WTC11 (cell line): Measurements from ENCODE around the gene OSBPL10. TPM values are rescaled to one million over a fixed set of nuclear protein-coding genes. Genes with fewer than 3 reads are reported as not detected.

ENCODE experiments used
- ATAC-seq: fragments of 200-7000 bp; cut with Tn5 transposase; 2 replicates; pipeline ENCODE4 v1.10.0; 2021; ENCODE audit warnings: mild to moderate bottlenecking, moderate library complexity
- CTCF ChIA-PET: fragments of 300-600 bp; sonication (Branson Sonifier 250); formaldehyde crosslinking; loops from one replicate; lab custom pipeline; 2021; ENCODE audit warnings: antibody characterized with exemption; lab: Charles Lee
- POLR2A ChIA-PET: fragments of 350-600 bp; sonication (Branson Sonifier 250); formaldehyde crosslinking; loops from one replicate; lab custom pipeline; 2021; ENCODE audit warnings: antibody characterized with exemption; lab: Charles Lee
- DNase-seq: peaks from one replicate; pipeline ENCODE4 v3.0.0; 2021; ENCODE audit warnings: low spot score
- H3K27ac Mint-ChIP-seq: 2 replicates; pipeline ENCODE4 v1.8.0; 2021; ENCODE audit warnings: mixed read lengths
- H3K27me3 Mint-ChIP-seq: 2 replicates; pipeline ENCODE4 v1.8.0; 2021; ENCODE audit warnings: low read depth, mild to moderate bottlenecking, moderate library complexity, mixed read lengths
- H3K36me3 Mint-ChIP-seq: 2 replicates; pipeline ENCODE4 v1.8.0; 2021; ENCODE audit warnings: mixed read lengths
- H3K4me1 Mint-ChIP-seq: 2 replicates; pipeline ENCODE4 v1.8.0; 2022; ENCODE audit warnings: mixed read lengths
- H3K4me3 Mint-ChIP-seq: 2 replicates; pipeline ENCODE4 v1.8.0; 2021; ENCODE audit warnings: mild to moderate bottlenecking, moderate library complexity, mixed read lengths
- H3K9me3 Mint-ChIP-seq: 2 replicates; pipeline ENCODE4 v1.8.0; 2021; ENCODE audit warnings: mixed read lengths
- AR ChIP-seq: fragments of 250-450 bp; sonication (Bioruptor Pico); IDR thresholded peaks from 2 replicates; pipeline ENCODE4 v1.9.0; 2021; ENCODE audit warnings: mild to moderate bottlenecking
- ARID4B ChIP-seq: sonication (generic); formaldehyde crosslinking; IDR thresholded peaks from 2 replicates; pipeline ENCODE4 v1.8.0; 2023; ENCODE audit warnings: missing genetic modification reagents, mild to moderate bottlenecking, borderline replicate concordance
- ATF1 ChIP-seq: sonication (generic); formaldehyde crosslinking; IDR thresholded peaks from 2 replicates; pipeline ENCODE4 v1.8.1; 2023; ENCODE audit warnings: mild to moderate bottlenecking, moderate library complexity, missing genetic modification reagents
- CREM ChIP-seq: sonication (generic); formaldehyde crosslinking; IDR thresholded peaks from 2 replicates; pipeline ENCODE4 v1.8.1; 2022; ENCODE audit warnings: mild to moderate bottlenecking, missing genetic modification reagents, moderate library complexity
- FOXP4 ChIP-seq: sonication (generic); formaldehyde crosslinking; IDR thresholded peaks from 2 replicates; pipeline ENCODE4 v1.8.0; 2022; ENCODE audit warnings: mild to moderate bottlenecking, missing genetic modification reagents
- KAT7 ChIP-seq: sonication (generic); formaldehyde crosslinking; IDR thresholded peaks from 2 replicates; pipeline ENCODE4 v1.8.1; 2023; ENCODE audit warnings: missing genetic modification reagents, mild to moderate bottlenecking, borderline replicate concordance
- PRRX2 ChIP-seq: fragments of 250-450 bp; sonication (Bioruptor Pico); IDR thresholded peaks from 2 replicates; pipeline ENCODE4 v1.8.0; 2021; ENCODE audit warnings: mild to moderate bottlenecking
- RORB ChIP-seq: fragments of 250-450 bp; sonication (Bioruptor Pico); IDR thresholded peaks from 2 replicates; pipeline ENCODE4 v1.9.0; 2021; ENCODE audit warnings: mild to moderate bottlenecking
- SOX15 ChIP-seq: fragments of 250-450 bp; sonication (Bioruptor Pico); IDR thresholded peaks from 2 replicates; pipeline ENCODE4 v1.9.0; 2021; ENCODE audit warnings: mild to moderate bottlenecking
- SP1 ChIP-seq: sonication (generic); formaldehyde crosslinking; conservative IDR thresholded peaks from 2 replicates; pipeline ENCODE4 v1.8.1; 2022; ENCODE audit warnings: missing genetic modification reagents
- TCF7 ChIP-seq: sonication (generic); formaldehyde crosslinking; IDR thresholded peaks from 2 replicates; pipeline ENCODE4 v1.8.0; 2022; ENCODE audit warnings: mild to moderate bottlenecking, low read depth, missing genetic modification reagents, moderate library complexity
- TEAD4 ChIP-seq: sonication (generic); formaldehyde crosslinking; IDR thresholded peaks from 2 replicates; pipeline ENCODE4 v1.8.0; 2022; ENCODE audit warnings: mild to moderate bottlenecking, missing genetic modification reagents
- ZSCAN18 ChIP-seq: fragments of 250-450 bp; sonication (Bioruptor Pico); IDR thresholded peaks from 2 replicates; pipeline ENCODE4 v2.1.2; 2022; ENCODE audit warnings: mild to moderate bottlenecking, moderate library complexity
- total RNA-seq: library from RNA; stranded (reverse); gene quantifications from 3 replicates; pipeline ENCODE4 v1.2.3, GENCODE V29; 2021
- TF ChIP-seq, protein P1 (sequence below): sonication (generic); formaldehyde crosslinking; IDR thresholded peaks from 2 replicates; pipeline ENCODE4 v1.8.1; 2022; ENCODE audit warnings: mild to moderate bottlenecking, missing genetic modification reagents, moderate library complexity, borderline replicate concordance
- TF ChIP-seq, protein P2 (sequence below): fragments of 200-600 bp; IDR thresholded peaks from 2 replicates; pipeline ENCODE4 v1.8.0; 2022; ENCODE audit warnings: antibody characterized with exemption
- TF ChIP-seq, protein P3 (sequence below): fragments of 250-450 bp; sonication (Bioruptor Pico); conservative IDR thresholded peaks from 2 replicates; pipeline ENCODE4 v1.9.0; 2021; ENCODE audit warnings: mild to moderate bottlenecking
- TF ChIP-seq, protein P4 (sequence below): sonication (generic); formaldehyde crosslinking; IDR thresholded peaks from 2 replicates; pipeline ENCODE4 v1.8.0; 2022; ENCODE audit warnings: missing genetic modification reagents

OSBPL10 gene
- total RNA-seq, 1 experiment from 2014 or later: 84.1 TPM

DNA sequence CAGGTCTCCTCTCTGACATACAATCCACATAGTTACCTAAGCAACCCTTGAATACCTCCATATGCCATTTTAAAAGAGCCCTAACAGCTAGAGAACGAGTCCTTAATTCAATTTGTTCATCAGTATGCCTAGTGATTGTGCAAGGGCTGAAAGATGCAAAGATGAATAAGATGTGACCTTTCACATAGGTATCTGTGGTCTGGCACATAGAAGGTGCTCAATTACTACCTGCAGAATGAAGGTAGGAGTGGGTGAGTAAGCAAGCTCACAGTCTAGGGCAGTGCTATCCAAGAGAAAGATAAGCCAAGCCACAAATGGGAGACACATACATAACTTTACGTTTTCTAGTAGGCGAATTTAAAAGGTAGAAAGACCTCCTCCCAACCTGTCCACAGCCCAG lies 157.9 kb downstream of the OSBPL10 start (continued):
- no peak for TF ChIP-seq ARID4B (CRISPR knock-in tag)
- TF ChIP-seq, protein P1, sequence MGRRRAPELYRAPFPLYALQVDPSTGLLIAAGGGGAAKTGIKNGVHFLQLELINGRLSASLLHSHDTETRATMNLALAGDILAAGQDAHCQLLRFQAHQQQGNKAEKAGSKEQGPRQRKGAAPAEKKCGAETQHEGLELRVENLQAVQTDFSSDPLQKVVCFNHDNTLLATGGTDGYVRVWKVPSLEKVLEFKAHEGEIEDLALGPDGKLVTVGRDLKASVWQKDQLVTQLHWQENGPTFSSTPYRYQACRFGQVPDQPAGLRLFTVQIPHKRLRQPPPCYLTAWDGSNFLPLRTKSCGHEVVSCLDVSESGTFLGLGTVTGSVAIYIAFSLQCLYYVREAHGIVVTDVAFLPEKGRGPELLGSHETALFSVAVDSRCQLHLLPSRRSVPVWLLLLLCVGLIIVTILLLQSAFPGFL: no peak
- TF ChIP-seq, protein P2, sequence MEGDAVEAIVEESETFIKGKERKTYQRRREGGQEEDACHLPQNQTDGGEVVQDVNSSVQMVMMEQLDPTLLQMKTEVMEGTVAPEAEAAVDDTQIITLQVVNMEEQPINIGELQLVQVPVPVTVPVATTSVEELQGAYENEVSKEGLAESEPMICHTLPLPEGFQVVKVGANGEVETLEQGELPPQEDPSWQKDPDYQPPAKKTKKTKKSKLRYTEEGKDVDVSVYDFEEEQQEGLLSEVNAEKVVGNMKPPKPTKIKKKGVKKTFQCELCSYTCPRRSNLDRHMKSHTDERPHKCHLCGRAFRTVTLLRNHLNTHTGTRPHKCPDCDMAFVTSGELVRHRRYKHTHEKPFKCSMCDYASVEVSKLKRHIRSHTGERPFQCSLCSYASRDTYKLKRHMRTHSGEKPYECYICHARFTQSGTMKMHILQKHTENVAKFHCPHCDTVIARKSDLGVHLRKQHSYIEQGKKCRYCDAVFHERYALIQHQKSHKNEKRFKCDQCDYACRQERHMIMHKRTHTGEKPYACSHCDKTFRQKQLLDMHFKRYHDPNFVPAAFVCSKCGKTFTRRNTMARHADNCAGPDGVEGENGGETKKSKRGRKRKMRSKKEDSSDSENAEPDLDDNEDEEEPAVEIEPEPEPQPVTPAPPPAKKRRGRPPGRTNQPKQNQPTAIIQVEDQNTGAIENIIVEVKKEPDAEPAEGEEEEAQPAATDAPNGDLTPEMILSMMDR: no peak
- TF ChIP-seq ZSCAN18 (CRISPR knock-in tag): no peak
- no peak for TF ChIP-seq TCF7 (CRISPR knock-in tag)
- no peak for TF ChIP-seq KAT7 (CRISPR knock-in tag)
- no peak for TF ChIP-seq CREM (CRISPR knock-in tag)
- TF ChIP-seq TEAD4 (CRISPR knock-in tag): no peak
- no peak for TF ChIP-seq SOX15 (CRISPR knock-in tag)

- POLR2A ChIA-PET: no interaction called here
- DNase-seq: no peak
- CTCF ChIA-PET: no interaction called here
- Mint-ChIP-seq H3K9me3 (peaks cover 9% of the 10 kb centered on the region), H3K36me3 (peaks cover 17% of the 10 kb centered on the region), H3K4me1 (peaks cover 11% of the 10 kb centered on the region), H3K4me3 (no peak overlapping the region), H3K27ac (no peak overlapping the region), H3K27me3 (no peaks in the 10 kb centered on the region)
- no peak for ATAC-seq
- TF ChIP-seq PRRX2 (CRISPR knock-in tag) (no peak), FOXP4 (no peak), SP1 (CRISPR knock-in tag) (no peak), ATF1 (CRISPR knock-in tag) (no peak), RORB (no peak), AR (CRISPR knock-in tag) (no peak), TEAD4 (CRISPR knock-in tag) (no peak)
- TF ChIP-seq, protein P3, sequence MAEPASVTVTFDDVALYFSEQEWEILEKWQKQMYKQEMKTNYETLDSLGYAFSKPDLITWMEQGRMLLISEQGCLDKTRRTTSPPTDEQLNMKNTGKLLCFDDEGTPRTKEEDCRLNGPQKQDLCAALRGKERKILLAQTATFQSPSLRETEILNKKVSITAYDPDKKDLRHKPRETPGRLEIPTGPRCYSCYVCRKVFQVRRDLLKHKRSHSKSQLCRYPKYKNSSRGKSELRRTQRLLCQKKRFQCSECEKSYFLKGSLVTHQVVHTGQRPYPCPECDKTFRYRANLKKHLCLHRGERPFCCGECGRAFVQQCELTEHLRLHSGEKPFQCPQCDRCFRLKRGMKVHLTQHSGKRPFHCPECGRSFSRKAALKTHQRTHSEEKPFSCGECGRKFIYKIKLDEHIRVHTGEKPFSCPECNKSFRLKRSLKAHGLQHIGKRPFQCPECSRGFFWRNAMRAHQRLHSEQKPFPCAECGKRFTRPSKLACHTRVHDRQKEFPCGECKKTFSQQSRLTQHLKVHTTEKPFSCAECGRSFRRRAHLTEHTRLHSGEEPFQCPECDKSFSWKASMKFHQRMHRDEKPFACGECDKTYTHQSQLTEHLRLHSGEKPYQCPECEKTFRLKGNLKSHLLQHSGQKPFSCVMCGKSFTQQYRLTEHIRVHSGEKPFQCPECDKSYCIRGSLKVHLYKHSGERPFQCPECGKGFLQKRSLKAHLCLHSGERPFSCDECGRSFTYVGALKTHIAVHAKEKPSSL (CRISPR knock-in tag): no peak
- TF ChIP-seq, protein P4, sequence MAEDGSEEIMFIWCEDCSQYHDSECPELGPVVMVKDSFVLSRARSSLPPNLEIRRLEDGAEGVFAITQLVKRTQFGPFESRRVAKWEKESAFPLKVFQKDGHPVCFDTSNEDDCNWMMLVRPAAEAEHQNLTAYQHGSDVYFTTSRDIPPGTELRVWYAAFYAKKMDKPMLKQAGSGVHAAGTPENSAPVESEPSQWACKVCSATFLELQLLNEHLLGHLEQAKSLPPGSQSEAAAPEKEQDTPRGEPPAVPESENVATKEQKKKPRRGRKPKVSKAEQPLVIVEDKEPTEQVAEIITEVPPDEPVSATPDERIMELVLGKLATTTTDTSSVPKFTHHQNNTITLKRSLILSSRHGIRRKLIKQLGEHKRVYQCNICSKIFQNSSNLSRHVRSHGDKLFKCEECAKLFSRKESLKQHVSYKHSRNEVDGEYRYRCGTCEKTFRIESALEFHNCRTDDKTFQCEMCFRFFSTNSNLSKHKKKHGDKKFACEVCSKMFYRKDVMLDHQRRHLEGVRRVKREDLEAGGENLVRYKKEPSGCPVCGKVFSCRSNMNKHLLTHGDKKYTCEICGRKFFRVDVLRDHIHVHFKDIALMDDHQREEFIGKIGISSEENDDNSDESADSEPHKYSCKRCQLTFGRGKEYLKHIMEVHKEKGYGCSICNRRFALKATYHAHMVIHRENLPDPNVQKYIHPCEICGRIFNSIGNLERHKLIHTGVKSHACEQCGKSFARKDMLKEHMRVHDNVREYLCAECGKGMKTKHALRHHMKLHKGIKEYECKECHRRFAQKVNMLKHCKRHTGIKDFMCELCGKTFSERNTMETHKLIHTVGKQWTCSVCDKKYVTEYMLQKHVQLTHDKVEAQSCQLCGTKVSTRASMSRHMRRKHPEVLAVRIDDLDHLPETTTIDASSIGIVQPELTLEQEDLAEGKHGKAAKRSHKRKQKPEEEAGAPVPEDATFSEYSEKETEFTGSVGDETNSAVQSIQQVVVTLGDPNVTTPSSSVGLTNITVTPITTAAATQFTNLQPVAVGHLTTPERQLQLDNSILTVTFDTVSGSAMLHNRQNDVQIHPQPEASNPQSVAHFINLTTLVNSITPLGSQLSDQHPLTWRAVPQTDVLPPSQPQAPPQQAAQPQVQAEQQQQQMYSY (CRISPR knock-in tag): no peak
These were observed 159.9 kb downstream of the OSBPL10 start for GRCh38 chr3:31821118-31821517.
